ENCODE data around the gene SMIM27.

DNA sequence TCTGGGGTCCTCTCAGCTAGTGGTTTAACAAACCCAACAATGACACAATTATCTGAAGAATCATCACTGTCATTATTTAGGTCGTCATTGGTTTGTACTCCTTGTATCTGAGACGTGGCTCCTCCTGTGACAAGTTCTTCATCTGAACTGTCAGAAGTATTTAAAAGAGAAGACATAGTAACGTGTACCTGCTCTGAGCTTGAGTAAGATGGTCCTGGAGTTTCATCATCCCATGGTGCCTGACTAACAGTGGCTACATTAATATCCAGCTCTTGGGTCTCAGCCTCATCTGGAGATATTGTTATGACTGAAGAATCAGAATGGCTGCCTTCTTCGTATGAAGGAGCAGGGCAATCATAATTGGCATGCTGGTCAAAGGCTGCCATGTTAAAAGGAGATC lies 9.1 kb upstream of the SMIM27 start:
- TF ChIP-seq CTCF (IDR thresholded peaks at IDR 0.05; ENCODE audit: poor library complexity) (no peak), EZH2 (IDR thresholded peaks at IDR 0.05; ENCODE audit: borderline replicate concordance) (no peak), EZH2phosphoT487 (IDR thresholded peaks at IDR 0.05; ENCODE audit: low read depth, severe bottlenecking, unreplicated experiment) (no peak)
